Mucosa of descending colon (tissue), 3 donors: ENCODE results near the gene AFAP1. TPM values are rescaled to one million over a fixed set of nuclear protein-coding genes. Genes with fewer than 3 reads are reported as not detected.

Experiments
- ATAC-seq: fragments of 200-7000 bp; cut with Tn5 transposase; one replicate; pipeline ENCODE4 v1.9.1; 2020; ENCODE audit warnings: mild to moderate bottlenecking, moderate library complexity
- DNase-seq, 3 donors: peaks; one replicate each; pipeline ENCODE4 v3.0.0-alpha.2; 2020
- H3K36me3 ChIP-seq: fragments of 200-600 bp; one replicate; pipeline ENCODE4 v1.8.0; 2021; ENCODE audit warnings: low read depth, mild to moderate bottlenecking
- H3K4me1 ChIP-seq: fragments of 200-600 bp; one replicate; pipeline ENCODE4 v1.8.0; 2021; ENCODE audit warnings: low read depth, mild to moderate bottlenecking
- H3K4me3 ChIP-seq: fragments of 200-600 bp; one replicate; pipeline ENCODE4 v1.8.0; 2021; ENCODE audit warnings: mild to moderate bottlenecking
- H3K9me3 ChIP-seq: fragments of 200-600 bp; one replicate; pipeline ENCODE4 v1.8.0; 2021; ENCODE audit warnings: mild to moderate bottlenecking
- intact Hi-C, 2 donors: fragments of 100-400 bp; cut with DNase I in 1 of 2; cut with micrococcal nuclease in 1 of 2; formaldehyde crosslinking; loops; one replicate each; pipeline versions ENCODE4 v1.11.0 to v1.11.1; 2022; cut with DNase I, micrococcal nuclease
- long read RNA-seq, 2 donors: library from polyadenylated mRNA; unstranded; transcript quantifications; one replicate each; pipeline ENCODE4 v2.0.0, GENCODE V29; 2019 to 2021
- total RNA-seq, 3 donors: library from RNA; stranded (reverse); fragmentation: NEBNext Ultra II Directional in 2 of 3; extraction: Animal tissue kit (Norgen Biotek cat#: 25700) in 2 of 3; gene quantifications; one replicate each; pipeline versions ENCODE4 v1.2.1 to v1.2.4, GENCODE V29; 2021 to 2023
- TF ChIP-seq, protein P1 (sequence below): fragments of 200-600 bp; IDR thresholded peaks from one replicate; pipeline ENCODE4 v1.8.0; 2022; ENCODE audit warnings: antibody characterized with exemption, mild to moderate bottlenecking
- donor health status: DM: no; HTN: no; CAD: no; lungs with moderate emphysema.
- donor health status: DM: no; HTN: no; CAD: no.
- donor health status: DM: no; HTN: yes; CAD: no.

Gene AFAP1
- 10 to 100 TPM; 31.4 to 59.1 (median 37.1) TPM for total RNA-seq
- long read RNA-seq, donor 1, full-length matches to known transcripts: 7 of 35 reads
- long read RNA-seq, donor 1, partial matches to known transcripts: 2 of 35 reads
- long read RNA-seq, donor 1, other reads (novel, unspliced or antisense): 26 of 35 reads
- long read RNA-seq, donor 2, partial matches to known transcripts: 0 of 3 reads
- long read RNA-seq, donor 2, other reads (novel, unspliced or antisense): 3 of 3 reads

DNA sequence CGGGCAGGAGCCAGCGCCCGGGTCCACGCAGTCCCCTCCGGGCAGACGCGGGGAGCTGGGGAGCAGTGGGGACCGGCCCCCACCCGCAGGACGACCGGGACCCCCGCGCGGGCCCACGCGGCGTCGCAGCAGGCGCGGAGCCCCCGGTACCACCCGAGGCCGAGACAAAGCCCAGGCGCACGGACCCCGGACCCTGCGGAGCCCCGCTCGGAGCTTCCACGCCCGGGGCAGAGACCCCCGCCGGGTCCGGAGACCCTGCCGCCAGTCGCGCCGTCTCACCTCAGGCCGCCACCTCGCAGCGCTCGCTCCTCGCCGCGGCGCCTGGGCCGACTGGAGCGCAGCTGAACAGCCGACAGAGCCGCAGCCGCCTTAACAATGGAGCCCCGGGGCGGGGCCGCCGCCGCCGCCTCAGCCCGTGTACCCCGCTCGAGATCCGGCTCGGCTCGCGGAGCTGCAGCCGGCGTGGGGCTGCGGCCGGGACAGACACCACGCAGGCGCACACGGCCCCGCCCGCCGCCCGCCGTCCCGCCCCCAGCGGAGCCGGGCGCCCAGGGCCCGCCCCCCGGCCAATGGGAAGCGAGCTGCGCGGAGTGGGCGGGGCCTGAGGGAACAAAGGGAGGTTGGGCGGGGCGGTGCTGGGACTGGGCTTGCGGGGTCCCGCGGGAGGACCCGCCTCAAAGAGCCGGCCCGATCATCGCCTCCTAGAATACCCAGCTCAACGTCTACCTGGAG lies at the start of gene AFAP1:
TSS of gene AFAP1 (minus strand) at position 485 of the 732 bp plus-strand sequence. CDS start 67,783 bp downstream, outside the sequence.
- Histone ChIP-seq H3K4me1 (no peaks in the 10 kb centered on the region), H3K4me3 (peak within 1 kb of the TSS; percentile 90), H3K36me3 (no peaks in the 10 kb centered on the region), H3K9me3 (no peaks in the 10 kb centered on the region)
- ATAC-seq (peak; percentile 96), DNase-seq (peak; percentile 88 to 94 (median 90))
- TF ChIP-seq, protein P1, sequence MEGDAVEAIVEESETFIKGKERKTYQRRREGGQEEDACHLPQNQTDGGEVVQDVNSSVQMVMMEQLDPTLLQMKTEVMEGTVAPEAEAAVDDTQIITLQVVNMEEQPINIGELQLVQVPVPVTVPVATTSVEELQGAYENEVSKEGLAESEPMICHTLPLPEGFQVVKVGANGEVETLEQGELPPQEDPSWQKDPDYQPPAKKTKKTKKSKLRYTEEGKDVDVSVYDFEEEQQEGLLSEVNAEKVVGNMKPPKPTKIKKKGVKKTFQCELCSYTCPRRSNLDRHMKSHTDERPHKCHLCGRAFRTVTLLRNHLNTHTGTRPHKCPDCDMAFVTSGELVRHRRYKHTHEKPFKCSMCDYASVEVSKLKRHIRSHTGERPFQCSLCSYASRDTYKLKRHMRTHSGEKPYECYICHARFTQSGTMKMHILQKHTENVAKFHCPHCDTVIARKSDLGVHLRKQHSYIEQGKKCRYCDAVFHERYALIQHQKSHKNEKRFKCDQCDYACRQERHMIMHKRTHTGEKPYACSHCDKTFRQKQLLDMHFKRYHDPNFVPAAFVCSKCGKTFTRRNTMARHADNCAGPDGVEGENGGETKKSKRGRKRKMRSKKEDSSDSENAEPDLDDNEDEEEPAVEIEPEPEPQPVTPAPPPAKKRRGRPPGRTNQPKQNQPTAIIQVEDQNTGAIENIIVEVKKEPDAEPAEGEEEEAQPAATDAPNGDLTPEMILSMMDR: no peak
- intact Hi-C loops: no loop called here

DNA sequence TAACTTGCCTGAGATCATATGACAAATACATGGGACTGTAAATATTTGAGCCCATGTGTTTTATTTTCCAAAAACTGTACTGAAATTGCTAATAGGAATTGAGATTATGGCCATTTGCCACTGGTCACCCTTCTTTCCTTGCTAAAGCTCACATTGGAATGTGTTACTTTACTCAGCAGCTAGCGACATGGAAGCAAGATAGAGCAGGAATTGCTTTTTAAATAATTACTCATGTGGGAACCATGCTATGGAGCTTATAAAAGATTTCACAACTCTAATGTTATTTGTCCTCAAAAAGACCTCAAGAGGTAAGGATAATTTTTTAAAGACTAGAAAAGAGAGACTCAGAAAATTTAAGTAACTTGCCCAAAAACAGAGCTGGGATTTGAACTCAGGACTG lies 48.8 kb upstream of the AFAP1 start:
- no peak for ATAC-seq
- H3K36me3 ChIP-seq: no peaks in the 10 kb centered on the region
- TF ChIP-seq, protein P1: no peak
- H3K4me3 ChIP-seq: no peak overlapping the region
- DNase-seq: no peak
- no peaks in the 10 kb centered on the region for H3K9me3 ChIP-seq
- H3K4me1 ChIP-seq: peaks cover 5% of the 10 kb centered on the region
- intact Hi-C loops: loop anchor here (5.0 kb wide), 1 partner anchor 186 kb away; no protein-coding TSS in a partner anchor

- no peak overlapping the region for H3K4me3 ChIP-seq
- DNase-seq: peak in 2 of 3 donors; percentile 82 to 92
- H3K9me3 ChIP-seq: no peaks in the 10 kb centered on the region
- intact Hi-C loops: loop anchor here (5.0 kb wide), 1 partner anchor 185 kb away; no protein-coding TSS in a partner anchor
- peak; percentile 72 for ATAC-seq
- peaks cover 15% of the 10 kb centered on the region for H3K4me1 ChIP-seq
- H3K36me3 ChIP-seq: no peaks in the 10 kb centered on the region
- TF ChIP-seq, protein P1: peak; percentile 70
Observed at GRCh38 chr4:7987148-7987989, 47.7 kb upstream of the AFAP1 start.

DNA sequence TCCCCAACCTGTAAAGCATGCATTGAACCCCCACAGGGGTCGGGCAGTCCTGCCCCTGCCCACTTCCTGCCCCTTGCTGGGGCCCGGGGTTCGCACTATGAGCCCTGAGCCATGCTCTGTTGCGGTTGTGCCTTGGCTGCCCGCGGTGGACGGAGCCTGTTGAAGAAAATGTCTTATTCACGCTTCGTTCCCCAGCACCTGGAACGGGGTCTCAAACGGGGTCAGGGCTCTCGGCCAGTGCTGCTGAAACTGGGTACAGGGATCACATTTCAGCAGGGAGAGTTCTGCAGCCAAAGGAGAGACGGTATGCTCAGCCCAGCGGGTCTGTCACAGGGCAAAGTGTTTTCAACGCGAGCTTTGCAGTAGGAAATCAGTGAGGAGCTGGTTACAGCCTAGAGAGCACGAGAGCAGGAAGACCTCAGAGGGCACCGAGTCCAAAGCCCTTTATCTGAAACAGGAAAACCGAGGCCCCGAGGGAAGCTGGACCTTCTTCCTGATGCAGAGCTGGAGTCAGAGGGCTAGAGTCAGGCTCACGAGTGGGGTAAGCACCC lies 46.3 kb upstream of the AFAP1 start:
- Histone ChIP-seq H3K4me1 (peaks cover 29% of the 10 kb centered on the region), H3K9me3 (no peaks in the 10 kb centered on the region), H3K4me3 (no peak overlapping the region), H3K36me3 (no peaks in the 10 kb centered on the region)
- TF ChIP-seq, protein P1: no peak
- no peak for DNase-seq
- ATAC-seq: no peak
- intact Hi-C loops: loop anchor here (5.0 kb wide), 1 partner anchor 184 kb away; no protein-coding TSS in a partner anchor

- H3K4me1 ChIP-seq: peaks cover 37% of the 10 kb centered on the region
- H3K36me3 ChIP-seq: no peaks in the 10 kb centered on the region
- H3K4me3 ChIP-seq: no peak overlapping the region
- intact Hi-C loops: loop anchor here (5.0 kb wide), 1 partner anchor 183 kb away; no protein-coding TSS in a partner anchor
- ATAC-seq (no peak), DNase-seq (no peak)
- TF ChIP-seq, protein P1: no peak
- no peaks in the 10 kb centered on the region for H3K9me3 ChIP-seq
Observed at GRCh38 chr4:7985072-7985471, 45.4 kb upstream of the AFAP1 start.
